ENCODE measurements around the gene C16orf96.
A peak's percentile ranks its signal among the peaks of the same experiment; 100 is the strongest.

Gene C16orf96

GRCh38 chr16:4556112-4556511 lies at the start of gene C16orf96:
C16orf96 (plus strand) TSS chr16:4556340; CDS start chr16:4556490, 150 bp downstream.
- DNase-seq = no peak

GRCh38 chr16:4506450-4506849 lies 49.7 kb upstream of the C16orf96 start:
- peak in 42 of 56 donors; percentile 19 to 81 (median 52) for DNase-seq

- no peak for DNase-seq
Measured at GRCh38 chr16:4507588-4508345, 48.4 kb upstream of the C16orf96 start.

GRCh38 chr16:4508806-4509205 lies 47.3 kb upstream of the C16orf96 start:
- no peak for DNase-seq

DNA sequence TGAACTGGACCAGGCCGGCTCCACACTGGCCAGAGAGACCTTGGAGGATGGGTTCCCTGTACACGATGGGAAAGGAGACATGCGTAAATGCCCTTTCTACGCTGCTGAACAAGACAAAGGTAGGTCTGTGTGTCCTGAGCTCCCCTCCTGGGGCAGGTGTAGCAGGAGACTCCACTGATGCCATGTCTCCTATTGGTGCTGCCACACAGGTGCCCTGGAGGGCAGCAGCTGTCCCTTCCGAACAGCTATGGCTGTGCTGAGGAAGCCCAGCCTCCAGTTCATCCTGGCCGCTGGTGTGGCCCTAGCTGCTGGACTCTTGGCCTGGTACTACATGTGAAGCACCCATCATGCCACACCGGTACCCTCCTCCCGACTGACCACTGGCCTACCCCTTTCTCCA lies 46.7 kb upstream of the C16orf96 start:
- DNase-seq = no peak

GRCh38 chr16:4510131-4510530 lies 46.0 kb upstream of the C16orf96 start:
- DNase-seq = no peak

DNA sequence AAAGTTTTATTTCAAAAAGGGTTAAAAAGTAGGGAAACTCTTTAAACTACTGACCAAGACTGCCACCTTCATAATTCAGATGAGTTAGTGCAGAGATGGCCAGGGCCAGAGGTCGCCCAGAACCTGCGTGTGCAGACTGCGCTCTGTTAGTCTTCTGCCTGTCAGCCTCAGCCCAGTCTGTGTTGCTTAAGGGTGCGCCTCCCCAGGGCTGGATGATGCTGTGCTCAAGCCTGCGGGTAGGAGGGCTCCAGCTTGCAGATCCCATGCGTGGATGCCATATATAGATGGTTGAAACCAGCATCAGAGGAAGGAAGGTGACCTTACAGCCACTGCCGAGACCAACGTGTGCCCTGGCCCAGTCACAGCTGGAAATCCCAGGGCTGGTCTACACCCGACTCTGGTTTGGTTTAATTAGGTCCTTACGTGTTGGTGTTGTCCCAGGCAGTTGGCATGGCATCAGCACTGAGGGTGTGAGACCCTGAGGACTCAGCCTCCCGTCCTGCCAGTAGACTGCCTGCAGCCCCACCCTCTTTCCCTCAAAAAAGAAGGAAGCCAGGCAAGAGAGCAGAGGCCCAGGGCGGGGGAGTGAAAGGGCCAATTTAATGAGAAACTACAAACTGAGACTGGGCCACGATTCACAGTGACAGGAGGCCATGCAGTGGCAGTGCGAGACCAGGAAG lies 45.3 kb upstream of the C16orf96 start:
- no peak for DNase-seq

DNA sequence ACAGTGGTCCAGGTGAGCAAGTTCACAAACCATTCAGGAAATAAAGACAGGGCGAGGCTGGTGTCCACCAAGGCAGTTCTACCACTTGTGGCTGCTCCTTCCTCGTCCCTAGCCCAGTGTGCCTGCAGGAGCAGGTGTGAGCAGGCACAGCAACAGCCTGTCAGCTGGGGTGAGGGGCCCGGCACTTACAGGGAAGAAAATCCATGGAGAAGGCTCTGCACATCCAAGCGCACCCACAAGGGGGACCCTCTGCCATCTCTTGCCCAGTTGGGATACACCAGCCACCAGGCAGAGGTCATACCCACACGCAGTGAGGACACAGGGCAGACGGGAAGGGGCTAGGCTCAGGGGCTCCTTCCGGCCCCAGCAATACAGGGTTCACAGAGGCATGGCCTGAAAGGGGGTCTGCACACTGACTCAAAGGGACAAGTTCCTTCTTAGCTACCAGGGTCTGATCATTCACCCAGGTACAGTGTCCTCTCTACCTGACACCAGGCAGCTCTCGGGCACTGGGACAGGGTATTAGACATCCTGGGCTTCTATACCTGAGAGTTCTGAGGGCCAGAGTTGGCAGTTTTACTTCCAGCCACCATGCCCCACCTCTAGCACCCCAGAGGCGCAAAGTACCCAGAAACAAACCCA lies 44.6 kb upstream of the C16orf96 start:
- DNase-seq = peak in 36 of 56 donors; percentile 13 to 73 (median 36)

DNA sequence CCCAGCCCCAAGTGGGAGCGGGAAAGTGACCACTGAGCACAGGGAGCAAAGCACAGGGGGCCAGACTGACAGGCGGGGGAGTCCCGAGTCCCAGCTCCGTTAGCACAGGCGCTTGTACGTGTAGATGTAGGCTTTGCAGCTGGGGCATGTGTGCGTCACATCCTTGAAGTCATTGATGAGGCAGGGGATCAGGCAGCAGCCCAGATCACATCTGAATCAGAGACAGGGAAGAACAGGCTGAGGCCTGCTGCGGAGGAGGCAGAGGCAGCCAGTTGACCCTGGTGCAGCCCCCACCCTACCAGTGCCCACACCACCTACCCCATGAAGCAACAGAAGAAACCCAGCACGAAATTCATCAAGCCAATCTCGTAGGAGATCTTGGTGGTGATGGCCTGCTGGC lies 43.7 kb upstream of the C16orf96 start:
- DNase-seq = no peak

DNA sequence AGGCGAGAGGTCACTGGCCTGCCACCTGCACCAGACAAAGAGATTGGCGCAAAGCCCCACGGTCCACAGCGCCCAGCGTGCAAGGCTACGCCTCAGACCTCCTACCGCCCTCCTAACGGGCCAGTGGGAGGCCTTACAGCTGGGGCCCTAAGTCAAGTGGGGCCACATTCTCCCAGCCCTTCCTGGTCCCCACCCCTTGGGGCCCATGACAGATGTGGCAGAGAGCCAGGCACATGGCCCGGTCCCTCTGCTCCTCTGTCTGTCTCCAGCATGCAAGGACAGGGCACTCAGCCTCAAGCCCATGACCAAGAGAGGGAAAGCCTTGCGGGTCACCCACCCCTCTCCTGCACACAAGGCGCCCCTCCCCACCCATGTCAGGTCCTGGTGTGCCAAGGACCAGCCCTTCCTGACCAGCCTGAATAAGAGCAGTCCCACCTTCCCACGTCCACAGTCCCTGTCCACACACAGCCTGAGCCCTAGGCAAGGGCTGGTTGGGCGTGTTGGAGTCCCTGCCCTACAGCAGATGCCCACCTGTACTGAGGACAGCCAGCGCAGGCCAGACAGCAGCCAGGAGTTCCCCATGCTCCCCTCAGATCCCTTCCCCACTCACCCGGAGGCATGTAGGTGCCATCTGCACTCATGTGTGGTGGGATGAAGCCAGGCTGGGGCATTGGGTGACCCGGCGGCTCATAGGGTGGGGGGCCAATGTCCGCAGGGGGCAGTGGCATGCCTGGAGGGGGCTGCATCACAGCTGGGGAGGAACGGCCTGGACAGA lies 42.9 kb upstream of the C16orf96 start:
- peak in 3 of 56 donors; percentile 15 to 35 (median 27) for DNase-seq

- DNase-seq = no peak
Measured at GRCh38 chr16:4513881-4514280, 42.3 kb upstream of the C16orf96 start.

- DNase-seq = no peak
Measured at GRCh38 chr16:4514606-4515005, 41.5 kb upstream of the C16orf96 start.

DNA sequence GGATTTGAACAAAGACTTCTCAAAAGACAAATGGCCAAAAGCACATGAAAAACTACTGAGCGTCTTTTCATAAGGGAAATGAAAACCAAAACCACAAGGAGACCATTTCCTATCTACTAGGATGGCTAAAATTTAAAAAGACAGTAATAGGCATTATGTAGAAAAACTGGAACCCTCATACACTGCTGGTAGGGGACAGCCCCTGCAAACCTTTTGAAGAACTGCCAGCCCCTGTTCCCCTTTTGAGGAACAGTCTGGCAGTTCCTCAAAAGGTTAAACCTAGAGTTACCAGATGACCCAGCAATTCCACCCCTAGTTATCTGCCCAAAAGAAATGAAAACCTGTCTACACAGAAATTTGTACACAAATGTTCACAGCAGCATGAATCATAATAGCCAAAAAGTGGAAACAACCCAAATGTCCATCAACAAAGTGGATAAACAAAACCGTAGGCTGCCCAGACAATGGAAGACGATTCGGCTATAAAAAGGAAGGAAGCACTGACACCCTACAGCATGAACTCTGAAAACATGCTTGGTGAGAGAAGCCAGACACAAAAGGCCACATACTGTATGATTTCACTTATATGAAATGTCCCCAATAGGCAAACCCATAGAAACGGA lies 40.4 kb upstream of the C16orf96 start:
- no peak for DNase-seq

GRCh38 chr16:4517812-4518680 lies 38.1 kb upstream of the C16orf96 start:
- peak in 22 of 56 donors; percentile 10 to 63 (median 36) for DNase-seq

- no peak for DNase-seq
Measured at GRCh38 chr16:4519274-4520058, 36.7 kb upstream of the C16orf96 start.

DNA sequence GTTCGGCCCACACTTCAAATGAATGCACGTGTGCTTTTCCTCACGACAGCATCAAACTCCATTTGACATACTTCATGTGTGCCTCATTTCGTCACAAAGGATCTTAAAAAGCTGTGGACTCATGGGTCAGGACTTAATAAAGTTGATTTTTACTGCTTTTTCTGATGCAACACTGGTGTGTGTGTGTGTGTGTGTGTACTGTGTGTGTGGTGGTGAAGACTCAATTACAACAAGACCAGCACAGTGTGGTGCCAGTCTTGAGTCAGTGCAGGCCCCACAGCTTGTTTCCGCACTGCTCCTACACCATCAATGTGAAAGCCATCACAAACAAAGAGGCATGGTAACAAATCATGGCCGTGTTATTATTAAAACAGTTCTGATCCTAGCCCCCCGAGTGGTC lies 35.2 kb upstream of the C16orf96 start:
- DNase-seq = no peak

DNA sequence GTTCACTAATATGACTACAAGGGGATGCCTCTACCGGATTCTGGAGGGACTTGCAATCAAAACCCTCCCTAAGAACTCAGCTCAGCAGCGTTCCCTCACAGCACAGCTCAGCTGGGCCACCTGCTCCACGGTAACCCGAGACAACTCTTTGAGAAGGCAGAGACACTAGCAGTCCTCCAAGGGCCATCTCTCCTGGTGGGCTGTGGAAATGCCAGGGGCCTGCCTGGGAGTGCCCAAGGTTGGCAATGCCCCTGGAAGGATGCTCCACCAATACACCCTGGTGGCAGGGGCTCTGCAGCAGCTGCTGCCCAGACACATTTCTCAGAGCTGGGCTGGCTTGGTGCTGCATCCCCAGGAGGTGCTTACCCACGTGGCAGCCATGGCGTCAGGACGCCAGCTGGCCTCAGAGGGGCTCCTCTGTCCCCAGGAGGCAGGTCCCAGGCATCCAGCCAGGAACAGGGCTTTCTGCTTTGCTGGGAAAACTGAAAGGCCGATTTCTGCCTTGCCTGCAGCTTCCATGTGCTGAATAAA lies 34.0 kb upstream of the C16orf96 start:
- DNase-seq = peak in 52 of 56 donors; percentile 25 to 92 (median 77)

- peak in 13 of 56 donors; percentile 23 to 67 (median 39) for DNase-seq
Measured at GRCh38 chr16:4523686-4524085, 32.5 kb upstream of the C16orf96 start.

GRCh38 chr16:4524571-4524970 lies 31.6 kb upstream of the C16orf96 start:
- no peak for DNase-seq
